ENCODE results near the gene GNG8. TPM values are rescaled to one million over a fixed set of nuclear protein-coding genes. Genes with fewer than 3 reads are reported as not detected.

The GNG8 gene
- total RNA-seq, 1 donor from 2014 or later = not detected

GRCh38 chr19:46598372-46598917 is 37.6 kb downstream of the GNG8 start:
- no peak for ATAC-seq
- TF ChIP-seq, protein P1, sequence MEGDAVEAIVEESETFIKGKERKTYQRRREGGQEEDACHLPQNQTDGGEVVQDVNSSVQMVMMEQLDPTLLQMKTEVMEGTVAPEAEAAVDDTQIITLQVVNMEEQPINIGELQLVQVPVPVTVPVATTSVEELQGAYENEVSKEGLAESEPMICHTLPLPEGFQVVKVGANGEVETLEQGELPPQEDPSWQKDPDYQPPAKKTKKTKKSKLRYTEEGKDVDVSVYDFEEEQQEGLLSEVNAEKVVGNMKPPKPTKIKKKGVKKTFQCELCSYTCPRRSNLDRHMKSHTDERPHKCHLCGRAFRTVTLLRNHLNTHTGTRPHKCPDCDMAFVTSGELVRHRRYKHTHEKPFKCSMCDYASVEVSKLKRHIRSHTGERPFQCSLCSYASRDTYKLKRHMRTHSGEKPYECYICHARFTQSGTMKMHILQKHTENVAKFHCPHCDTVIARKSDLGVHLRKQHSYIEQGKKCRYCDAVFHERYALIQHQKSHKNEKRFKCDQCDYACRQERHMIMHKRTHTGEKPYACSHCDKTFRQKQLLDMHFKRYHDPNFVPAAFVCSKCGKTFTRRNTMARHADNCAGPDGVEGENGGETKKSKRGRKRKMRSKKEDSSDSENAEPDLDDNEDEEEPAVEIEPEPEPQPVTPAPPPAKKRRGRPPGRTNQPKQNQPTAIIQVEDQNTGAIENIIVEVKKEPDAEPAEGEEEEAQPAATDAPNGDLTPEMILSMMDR (IDR thresholded peaks at IDR 0.05) = no peak
- Histone ChIP-seq H3K36me3 (no peaks in the 10 kb centered on the region), H3K27me3 (ENCODE audit: low read depth) (no peaks in the 10 kb centered on the region), H3K9me3 (no peaks in the 10 kb centered on the region), H3K4me1 (peaks cover 21% of the 10 kb centered on the region), H3K27ac (no peak overlapping the region), H3K4me3 (no peak overlapping the region)
- no peak for DNase-seq
- intact Hi-C loops (cut with DNase I) = no loop called here

- intact Hi-C loops (cut with DNase I) = no loop called here
- no peak overlapping the region for H3K27ac ChIP-seq
- DNase-seq (no peak), ATAC-seq (no peak)
- TF ChIP-seq, protein P1 (IDR thresholded peaks at IDR 0.05) = no peak
- H3K36me3 ChIP-seq = no peaks in the 10 kb centered on the region
- no peak overlapping the region for H3K4me3 ChIP-seq
- H3K27me3 ChIP-seq (ENCODE audit: low read depth) = no peaks in the 10 kb centered on the region
- no peaks in the 10 kb centered on the region for H3K9me3 ChIP-seq
- H3K4me1 ChIP-seq = peaks cover 5% of the 10 kb centered on the region
These were observed 40.0 kb downstream of the GNG8 start for GRCh38 chr19:46596008-46596407.

GRCh38 chr19:46591870-46592269 is 44.1 kb downstream of the GNG8 start:
- no peak overlapping the region for H3K4me3 ChIP-seq
- H3K27ac ChIP-seq = no peak overlapping the region
- no peaks in the 10 kb centered on the region for H3K36me3 ChIP-seq
- TF ChIP-seq, protein P1 (IDR thresholded peaks at IDR 0.05) = no peak
- no peaks in the 10 kb centered on the region for H3K4me1 ChIP-seq
- H3K27me3 ChIP-seq (ENCODE audit: low read depth) = no peaks in the 10 kb centered on the region
- no peaks in the 10 kb centered on the region for H3K9me3 ChIP-seq
- ATAC-seq (no peak), DNase-seq (no peak)
- intact Hi-C loops (cut with DNase I) = no loop called here

DNA sequence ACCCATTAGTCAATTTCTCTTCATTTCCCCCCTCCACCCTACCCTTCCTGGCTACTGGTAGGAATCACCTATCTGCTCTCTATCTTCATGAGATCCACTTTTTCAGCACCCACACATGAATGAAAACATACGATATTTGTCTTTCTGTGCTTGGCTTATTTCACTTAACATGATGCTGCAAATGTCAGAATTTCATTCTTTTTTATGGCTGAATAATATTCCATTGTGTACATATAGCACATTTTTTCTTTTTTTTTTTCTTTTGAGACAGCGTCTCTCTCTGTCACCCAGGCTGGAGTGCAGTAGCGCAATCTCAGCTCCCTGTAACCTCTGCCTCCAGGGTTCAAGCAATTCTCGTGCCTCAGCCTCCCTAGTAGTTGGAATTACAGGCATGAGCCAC is 44.7 kb downstream of the GNG8 start:
- no peak for DNase-seq
- H3K4me1 ChIP-seq = no peaks in the 10 kb centered on the region

DNA sequence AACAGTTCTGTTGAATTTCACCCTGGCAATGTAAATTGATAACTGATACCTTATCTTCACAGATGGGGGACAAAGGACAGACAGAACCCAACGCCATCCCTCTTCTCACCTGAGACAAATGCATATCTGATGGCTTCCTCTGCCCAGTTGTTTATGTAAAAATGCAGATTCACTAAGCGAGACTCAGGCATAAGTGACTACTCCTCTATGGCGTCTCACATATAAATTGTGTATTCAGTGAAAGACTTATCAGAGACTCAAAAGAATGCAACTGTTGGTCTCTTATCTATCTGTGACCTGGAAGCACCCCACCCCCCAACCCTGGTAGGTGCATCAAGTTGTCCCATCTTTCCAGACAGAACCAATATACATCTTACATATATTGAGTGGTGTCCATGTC is 48.1 kb downstream of the GNG8 start:
- Histone ChIP-seq H3K4me3 (no peak overlapping the region), H3K27ac (no peak overlapping the region), H3K27me3 (ENCODE audit: low read depth) (no peaks in the 10 kb centered on the region), H3K9me3 (no peaks in the 10 kb centered on the region), H3K4me1 (no peaks in the 10 kb centered on the region), H3K36me3 (no peaks in the 10 kb centered on the region)
- DNase-seq (no peak), ATAC-seq (no peak)
- TF ChIP-seq, protein P1 (IDR thresholded peaks at IDR 0.05) = no peak
- intact Hi-C loops (cut with DNase I) = no loop called here

More for the DNA sequence above, 44.7 kb downstream of the GNG8 start:
- TF ChIP-seq, protein P1 (IDR thresholded peaks at IDR 0.05) = no peak
- Histone ChIP-seq H3K4me3 (no peak overlapping the region), H3K27me3 (ENCODE audit: low read depth) (no peaks in the 10 kb centered on the region), H3K27ac (no peak overlapping the region), H3K9me3 (no peaks in the 10 kb centered on the region), H3K36me3 (no peaks in the 10 kb centered on the region)
- intact Hi-C loops (cut with DNase I) = no loop called here
- ATAC-seq = no peak
